Stomach smooth muscle (tissue), 2 donors: Measurements from ENCODE around the gene HIF3A.

Experiments
- H3K27ac ChIP-seq: one replicate; pipeline ENCODE4 v1.7.0; 2013; ENCODE audit warnings: mild to moderate bottlenecking, low read length, inconsistent platforms
- H3K27me3 ChIP-seq, 2 donors: one replicate each; pipeline ENCODE4 v1.7.0; 2013; ENCODE audit warnings: low read length in 2 of 2; ENCODE audit not compliant: insufficient read depth in 2 of 2, control insufficient read depth in 1 of 2
- H3K36me3 ChIP-seq, 2 donors: one replicate each; pipeline ENCODE4 v1.7.0; 2013; ENCODE audit warnings: low read length in 2 of 2; ENCODE audit not compliant: control insufficient read depth in 2 of 2, insufficient read depth in 2 of 2
- H3K4me1 ChIP-seq: one replicate; pipeline ENCODE4 v1.7.0; 2013; ENCODE audit warnings: low read length; ENCODE audit not compliant: control insufficient read depth, insufficient read depth
- H3K4me3 ChIP-seq, 2 donors: one replicate each; pipeline ENCODE4 v1.7.0; 2013; ENCODE audit warnings: low read length in 2 of 2
- H3K9ac ChIP-seq, 2 donors: one replicate each; pipeline ENCODE4 v1.7.0; 2013; ENCODE audit warnings: low read length in 2 of 2, mild to moderate bottlenecking in 1 of 2
- H3K9me3 ChIP-seq, 2 donors: one replicate each; pipeline ENCODE4 v1.7.0; 2013; ENCODE audit warnings: low read length in 2 of 2; ENCODE audit not compliant: control insufficient read depth in 2 of 2
- donor health status: healthy.
- donor health status: Pancreatic carcinoma.

The HIF3A gene

DNA sequence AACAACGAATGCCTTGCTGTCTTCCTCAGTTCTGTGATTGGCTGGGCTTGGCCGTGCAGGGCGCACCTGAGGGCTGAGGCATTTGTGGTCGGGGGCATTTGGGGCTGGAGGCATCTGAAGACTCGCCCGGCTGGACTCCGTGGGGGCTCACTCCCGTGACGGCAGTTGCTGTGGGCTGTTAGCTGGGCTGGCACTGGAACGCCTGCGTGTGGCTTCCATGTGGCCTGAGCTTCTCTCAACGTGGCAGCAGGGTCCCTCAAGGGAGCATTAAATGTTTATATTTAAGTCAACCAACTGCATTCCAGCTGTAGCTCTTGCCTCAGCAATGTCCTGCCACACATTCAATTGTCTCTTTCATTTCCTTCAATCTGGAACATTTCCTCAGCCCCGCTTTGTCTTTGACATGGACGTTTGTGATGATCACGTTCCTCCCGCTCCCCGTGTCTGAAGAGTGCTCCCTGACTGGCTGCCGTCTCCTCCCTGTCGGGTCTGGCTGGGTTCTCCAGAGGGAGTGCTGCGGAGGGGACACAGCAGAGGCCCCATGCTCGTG lies 95.5 kb downstream of the HIF3A start:
- Histone ChIP-seq H3K27me3 (no peaks in the 10 kb centered on the region), H3K36me3 (peaks cover 22 to 31% of the 10 kb centered on the region in 2 donors), H3K4me3 (peak overlapping the region in 1 of 2 donors; percentile 29), H3K4me1 (peaks cover 8% of the 10 kb centered on the region), H3K27ac (no peak overlapping the region), H3K9me3 (no peaks in the 10 kb centered on the region), H3K9ac (peak overlapping the region in 1 of 2 donors; percentile 13)

DNA sequence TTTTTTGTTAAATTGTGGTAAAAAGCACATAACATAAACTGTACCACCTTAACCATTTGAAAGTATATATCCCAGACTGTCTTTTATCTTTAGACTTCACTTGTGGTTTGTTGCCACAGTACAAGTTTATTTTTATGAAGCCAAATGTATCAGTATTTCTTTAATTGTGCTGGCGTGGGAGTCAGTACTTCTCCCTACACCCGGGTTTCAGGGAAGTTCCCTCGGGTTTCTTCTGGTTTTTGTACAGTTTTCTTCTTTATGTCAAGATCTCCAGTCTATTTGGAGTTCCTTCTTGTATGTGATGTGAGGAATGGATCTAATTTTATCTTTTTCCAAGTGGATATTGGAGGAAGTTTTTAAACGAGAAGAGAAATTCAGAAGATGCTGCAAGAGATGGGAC lies 96.0 kb downstream of the HIF3A start:
- Histone ChIP-seq H3K4me1 (peaks cover 8% of the 10 kb centered on the region), H3K36me3 (peaks cover 20 to 25% of the 10 kb centered on the region in 2 donors), H3K9ac (no peak overlapping the region), H3K27me3 (no peaks in the 10 kb centered on the region), H3K9me3 (no peaks in the 10 kb centered on the region), H3K4me3 (peak overlapping the region in 1 of 2 donors; percentile 29), H3K27ac (no peak overlapping the region)
